ENCODE measurements around the gene OMA1.

DNA sequence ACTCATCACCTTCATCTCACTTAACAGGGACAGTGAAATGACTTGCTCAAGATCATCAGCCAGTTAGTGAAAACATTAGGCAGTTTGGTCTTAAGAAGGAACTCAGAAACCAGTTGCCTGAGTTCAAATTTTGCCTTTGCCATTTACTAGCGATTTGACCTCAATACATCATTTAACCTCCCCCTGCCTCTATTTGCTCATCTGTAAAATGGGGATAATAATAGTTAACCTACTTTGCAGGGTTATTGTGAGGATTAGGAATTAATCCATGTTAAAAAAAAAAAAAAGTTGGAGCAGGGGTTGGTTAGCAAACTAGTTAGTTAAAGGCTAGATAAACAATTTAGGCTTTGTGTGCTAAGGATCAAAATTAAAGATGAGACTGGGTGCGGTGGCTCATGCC is 41.1 kb upstream of the OMA1 start:
- TF ChIP-seq, protein P1, sequence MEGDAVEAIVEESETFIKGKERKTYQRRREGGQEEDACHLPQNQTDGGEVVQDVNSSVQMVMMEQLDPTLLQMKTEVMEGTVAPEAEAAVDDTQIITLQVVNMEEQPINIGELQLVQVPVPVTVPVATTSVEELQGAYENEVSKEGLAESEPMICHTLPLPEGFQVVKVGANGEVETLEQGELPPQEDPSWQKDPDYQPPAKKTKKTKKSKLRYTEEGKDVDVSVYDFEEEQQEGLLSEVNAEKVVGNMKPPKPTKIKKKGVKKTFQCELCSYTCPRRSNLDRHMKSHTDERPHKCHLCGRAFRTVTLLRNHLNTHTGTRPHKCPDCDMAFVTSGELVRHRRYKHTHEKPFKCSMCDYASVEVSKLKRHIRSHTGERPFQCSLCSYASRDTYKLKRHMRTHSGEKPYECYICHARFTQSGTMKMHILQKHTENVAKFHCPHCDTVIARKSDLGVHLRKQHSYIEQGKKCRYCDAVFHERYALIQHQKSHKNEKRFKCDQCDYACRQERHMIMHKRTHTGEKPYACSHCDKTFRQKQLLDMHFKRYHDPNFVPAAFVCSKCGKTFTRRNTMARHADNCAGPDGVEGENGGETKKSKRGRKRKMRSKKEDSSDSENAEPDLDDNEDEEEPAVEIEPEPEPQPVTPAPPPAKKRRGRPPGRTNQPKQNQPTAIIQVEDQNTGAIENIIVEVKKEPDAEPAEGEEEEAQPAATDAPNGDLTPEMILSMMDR (optimal IDR thresholded peaks at IDR 0.05 in 1 of 3, IDR thresholded peaks at IDR 0.05 in 1 of 3, conservative IDR thresholded peaks at IDR 0.05 in 1 of 3; ENCODE audit: extremely low read depth in 1 of 3, insufficient read depth in 2 of 3, low read length in 3 of 3) = no peak
- TF ChIP-seq EZH2 (IDR thresholded peaks at IDR 0.05; ENCODE audit: low read length) = no peak

Data from keratinocyte (primary cell).